ENCODE results near the gene GALNT1.

The GALNT1 gene

GRCh38 chr18:35616664-35617423 is 35.3 kb downstream of the GALNT1 start:
- peak; percentile 31 to 46 for DNase-seq (ENCODE audit: low read depth in 2 of 2, low spot score in 1 of 2)

- no peak for DNase-seq (ENCODE audit: low read depth in 2 of 2, low spot score in 1 of 2)
Observed at GRCh38 chr18:35617865-35618264, 36.3 kb downstream of the GALNT1 start.

DNA sequence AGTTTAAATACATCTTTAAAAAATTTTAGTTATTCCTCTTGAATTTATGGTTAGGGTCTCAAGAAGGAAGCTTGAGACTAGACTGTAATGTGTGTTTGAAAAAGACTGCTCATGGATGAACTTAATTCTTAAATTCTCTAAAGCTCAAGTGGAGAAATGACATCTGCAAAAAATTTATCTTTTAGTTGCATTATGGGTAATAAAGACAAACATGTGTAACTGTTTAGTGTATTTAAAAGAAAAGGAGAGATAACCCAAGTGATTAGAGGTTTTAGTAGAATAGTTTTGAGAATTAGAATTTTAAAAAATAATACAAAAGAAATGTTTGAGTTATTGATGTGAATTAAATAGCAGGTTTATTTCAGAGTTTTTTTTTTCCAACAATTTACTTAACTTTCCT is 36.7 kb downstream of the GALNT1 start:
- no peak for DNase-seq (ENCODE audit: low read depth in 2 of 2, low spot score in 1 of 2)

DNA sequence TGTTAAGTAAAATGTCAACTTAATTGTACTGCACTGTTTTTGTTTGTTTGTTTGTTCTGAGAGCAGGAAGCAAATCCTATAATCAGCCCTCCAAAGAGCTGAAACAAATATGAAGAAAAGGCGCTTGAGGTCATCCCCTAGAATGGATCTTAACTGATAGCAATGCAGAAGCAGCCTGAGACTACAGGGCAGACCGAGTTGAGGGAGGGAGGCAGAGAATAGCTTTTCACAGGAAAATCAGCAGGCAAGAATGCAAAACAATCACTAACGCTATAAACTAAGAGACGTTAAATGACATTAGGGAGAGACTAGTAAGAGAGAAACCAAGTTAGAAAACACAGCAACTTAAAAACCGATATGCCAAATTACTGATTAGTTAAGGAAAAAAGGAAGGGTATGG is 37.2 kb downstream of the GALNT1 start:
- no peak for DNase-seq (ENCODE audit: low read depth in 2 of 2, low spot score in 1 of 2)

DNA sequence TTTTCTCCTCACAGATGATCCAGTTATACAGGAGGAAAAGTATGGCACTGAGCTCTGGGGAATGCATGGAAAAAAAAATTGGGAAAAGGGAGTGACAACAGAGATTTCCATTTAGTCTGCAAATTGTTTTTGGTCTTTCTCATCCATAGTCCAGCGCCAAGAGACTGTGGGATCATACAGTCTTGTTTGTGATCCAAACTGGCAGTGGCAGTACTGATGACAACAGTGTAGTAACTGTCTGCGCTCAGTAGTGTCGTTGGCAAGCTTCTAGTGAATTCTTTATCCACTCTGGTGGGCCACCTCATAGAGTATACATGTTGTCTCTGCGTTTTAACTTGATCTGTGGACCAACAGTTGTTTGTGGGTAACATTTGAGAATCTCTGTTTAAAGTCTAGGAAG is 37.9 kb downstream of the GALNT1 start:
- no peak for DNase-seq (ENCODE audit: low read depth in 2 of 2, low spot score in 1 of 2)

GRCh38 chr18:35619941-35620340 is 38.4 kb downstream of the GALNT1 start:
- DNase-seq (ENCODE audit: low read depth in 2 of 2, low spot score in 1 of 2): no peak

- DNase-seq (ENCODE audit: low read depth in 2 of 2, low spot score in 1 of 2): no peak
Observed at GRCh38 chr18:35620765-35621164, 39.2 kb downstream of the GALNT1 start.

DNA sequence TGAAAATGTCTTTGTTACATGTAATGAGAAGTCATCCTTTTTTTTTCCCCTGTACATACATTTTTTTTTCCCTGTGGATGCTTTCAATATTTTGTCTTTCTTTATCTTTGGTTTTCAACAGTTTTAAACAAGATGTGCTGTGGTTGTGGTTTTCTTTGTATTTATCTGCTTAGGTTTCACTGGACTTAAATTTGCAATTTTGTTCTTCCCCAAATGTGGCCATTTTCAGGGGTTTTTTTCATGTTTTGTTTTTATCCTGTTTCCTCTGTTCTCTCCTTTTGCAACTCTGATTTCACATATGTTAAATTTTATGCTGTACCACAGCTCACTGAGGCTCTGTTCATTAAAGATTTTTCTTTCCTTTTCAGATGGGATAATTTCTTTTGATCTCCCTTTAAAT is 41.7 kb downstream of the GALNT1 start:
- DNase-seq (ENCODE audit: low read depth in 2 of 2, low spot score in 1 of 2): no peak

GRCh38 chr18:35624146-35624545 is 42.6 kb downstream of the GALNT1 start:
- DNase-seq (ENCODE audit: low read depth in 2 of 2, low spot score in 1 of 2): no peak

GRCh38 chr18:35625232-35625631 is 43.7 kb downstream of the GALNT1 start:
- DNase-seq (ENCODE audit: low read depth in 2 of 2, low spot score in 1 of 2): no peak

DNA sequence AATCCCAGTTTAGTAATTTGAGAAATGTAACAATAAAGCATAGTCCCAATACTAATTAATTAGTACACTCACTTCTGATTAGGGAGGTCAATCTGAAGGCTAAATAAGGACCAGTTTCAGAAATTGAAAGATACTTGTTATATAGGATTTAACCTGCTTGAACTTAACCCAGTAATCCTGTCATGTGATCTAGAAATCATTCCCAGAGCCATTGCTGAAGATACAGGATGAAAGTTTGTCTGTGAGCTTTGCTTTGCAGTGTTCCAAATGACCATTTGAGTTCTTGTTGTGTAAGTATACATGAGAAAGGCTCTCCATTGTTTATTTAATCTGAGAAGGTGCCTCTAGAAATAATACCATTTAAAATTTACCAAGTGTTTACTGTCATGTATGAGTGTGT is 52.2 kb downstream of the GALNT1 start:
- DNase-seq (ENCODE audit: low read depth in 2 of 2, low spot score in 1 of 2): no peak

DNA sequence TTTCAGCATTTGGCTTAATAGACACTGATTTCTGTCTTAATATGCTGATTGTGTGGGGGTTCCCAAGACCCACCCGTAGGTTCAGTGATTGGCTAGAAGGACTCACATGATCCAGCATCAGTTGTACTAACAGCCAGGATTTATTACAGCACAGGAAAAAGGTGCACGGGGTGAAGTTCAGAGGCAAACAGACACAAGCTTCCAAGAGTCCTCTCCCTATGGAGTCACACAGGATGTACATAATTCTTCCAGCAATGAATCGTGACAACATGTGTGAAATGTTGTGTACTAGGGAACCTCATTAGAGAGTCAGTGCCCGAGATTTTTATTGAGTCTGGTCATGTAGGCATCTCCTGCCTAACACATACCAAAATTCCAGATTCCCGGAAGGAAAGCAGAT is 52.8 kb downstream of the GALNT1 start:
- no peak for DNase-seq (ENCODE audit: low read depth in 2 of 2, low spot score in 1 of 2)

DNA sequence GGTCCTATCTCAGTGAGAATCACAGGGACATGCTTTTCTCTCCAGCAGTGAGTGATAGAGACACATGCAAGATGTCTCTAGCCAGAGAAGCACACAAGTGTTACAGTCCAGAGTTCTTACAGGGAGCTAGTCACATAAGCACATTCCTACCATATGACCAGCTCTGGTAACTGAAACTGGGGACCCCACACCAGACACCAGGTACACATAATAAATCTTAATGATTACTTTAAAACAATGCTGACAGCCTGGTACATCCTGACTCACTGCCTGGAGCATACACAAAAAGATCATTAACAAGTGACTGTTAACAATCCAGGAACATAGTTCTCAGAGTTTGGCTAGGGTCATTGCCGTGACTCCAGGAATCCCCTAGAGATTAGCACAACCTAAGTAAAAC is 53.6 kb downstream of the GALNT1 start:
- no peak for DNase-seq (ENCODE audit: low read depth in 2 of 2, low spot score in 1 of 2)

DNA sequence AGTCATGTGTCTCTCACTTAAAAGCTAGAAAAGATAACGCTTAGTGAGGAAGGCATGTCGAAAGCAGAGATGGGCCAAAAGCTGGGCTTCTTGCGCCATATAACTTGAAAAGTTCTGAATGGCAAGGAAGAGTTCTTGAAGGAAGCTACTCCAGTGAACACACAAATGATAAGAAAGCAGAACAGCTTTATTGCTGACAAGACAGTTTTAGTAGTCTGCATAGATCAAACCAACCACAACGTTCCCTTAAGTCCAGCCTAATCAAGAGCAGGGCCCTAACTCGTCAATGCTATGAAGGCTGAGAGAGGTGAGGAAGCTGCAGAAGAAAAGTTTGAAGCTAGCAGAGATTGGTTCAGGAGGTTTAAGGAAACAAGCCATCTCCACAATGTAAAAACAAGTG is 55.7 kb downstream of the GALNT1 start:
- DNase-seq (ENCODE audit: low read depth in 2 of 2, low spot score in 1 of 2): no peak

- no peak for DNase-seq (ENCODE audit: low read depth in 2 of 2, low spot score in 1 of 2)
Observed at GRCh38 chr18:35639296-35639695, 57.8 kb downstream of the GALNT1 start.

GRCh38 chr18:35641467-35641866 is 59.9 kb downstream of the GALNT1 start:
- no peak for DNase-seq (ENCODE audit: low read depth in 2 of 2, low spot score in 1 of 2)

DNA sequence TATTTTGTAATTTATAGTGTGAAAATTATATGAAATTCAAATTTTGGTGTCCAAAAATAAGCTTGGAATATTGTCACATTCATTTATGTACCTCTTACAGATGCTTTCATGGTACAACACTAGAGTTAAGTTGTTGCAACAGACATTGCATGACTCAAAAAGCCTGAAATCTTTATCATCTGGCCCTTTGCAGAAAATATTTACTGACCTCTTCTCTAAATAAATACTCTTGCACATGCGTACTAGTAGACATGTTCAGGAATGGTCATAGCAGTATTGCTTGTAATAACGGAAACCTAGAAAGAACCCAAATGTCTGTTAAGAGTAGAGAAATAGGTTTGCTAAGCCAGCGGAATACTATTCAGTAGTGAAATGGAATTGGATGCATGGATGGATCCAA is 60.4 kb downstream of the GALNT1 start:
- no peak for DNase-seq (ENCODE audit: low read depth in 2 of 2, low spot score in 1 of 2)

GRCh38 chr18:35642802-35643201 is 61.3 kb downstream of the GALNT1 start:
- DNase-seq (ENCODE audit: low read depth in 2 of 2, low spot score in 1 of 2): no peak

GRCh38 chr18:35646449-35646848 is 64.9 kb downstream of the GALNT1 start:
- DNase-seq (ENCODE audit: low read depth in 2 of 2, low spot score in 1 of 2): no peak

- no peak for DNase-seq (ENCODE audit: low read depth in 2 of 2, low spot score in 1 of 2)
Observed at GRCh38 chr18:35653392-35654135, 72.0 kb downstream of the GALNT1 start.

DNA sequence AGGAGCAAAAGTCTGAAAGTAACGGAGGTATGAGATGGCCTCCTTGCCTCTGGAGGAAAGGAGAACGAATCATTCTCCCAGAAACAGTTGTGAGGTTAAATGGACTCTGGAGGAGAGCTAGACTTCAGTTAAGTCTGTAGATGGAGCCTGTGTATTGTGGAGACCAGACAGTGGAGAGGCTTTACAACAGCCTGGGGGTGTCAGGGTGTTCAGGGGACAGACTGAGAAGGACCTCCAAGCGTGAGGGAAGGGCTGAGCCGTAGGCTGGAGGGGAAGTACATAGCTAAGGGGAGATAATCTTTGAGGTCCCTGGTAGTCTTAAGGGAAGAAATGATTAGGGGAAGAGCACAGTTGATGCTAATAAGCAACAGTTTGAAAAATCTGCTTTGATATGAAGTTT is 76.6 kb downstream of the GALNT1 start:
- DNase-seq (ENCODE audit: low read depth in 2 of 2, low spot score in 1 of 2): no peak

GRCh38 chr18:35661483-35662146 is 80.1 kb downstream of the GALNT1 start:
- DNase-seq (ENCODE audit: low read depth in 2 of 2, low spot score in 1 of 2): no peak

Data from stimulated activated CD8-positive, alpha-beta memory T cell treated with anti-CD3 and anti-CD28 coated beads, Interleukin-4, amount 100 ng/mL, for 4 hours (primary cell).